Fibroblast of lung (primary cell): ENCODE data around the gene OR52J3.

ENCODE experiments used
- EZH2 ChIP-seq: IDR thresholded peaks from 2 replicates; pipeline ENCODE4 v1.5.1; 2012; ENCODE audit warnings: low read length, control low read depth, mild to moderate bottlenecking; ENCODE audit errors: missing control alignments
- TF ChIP-seq, protein P1 (sequence below), 2 donors: IDR thresholded peaks in 1 of 2; conservative IDR thresholded peaks in 1 of 2; 1 replicate in 1 of 2; 2 replicates in 1 of 2; pipeline ENCODE4 v1.5.1; 2011 to 2012; ENCODE audit warnings: low read length in 2 of 2, control low read depth in 1 of 2, inconsistent platforms in 1 of 2, low read depth in 1 of 2, mild to moderate bottlenecking in 1 of 2

DNA sequence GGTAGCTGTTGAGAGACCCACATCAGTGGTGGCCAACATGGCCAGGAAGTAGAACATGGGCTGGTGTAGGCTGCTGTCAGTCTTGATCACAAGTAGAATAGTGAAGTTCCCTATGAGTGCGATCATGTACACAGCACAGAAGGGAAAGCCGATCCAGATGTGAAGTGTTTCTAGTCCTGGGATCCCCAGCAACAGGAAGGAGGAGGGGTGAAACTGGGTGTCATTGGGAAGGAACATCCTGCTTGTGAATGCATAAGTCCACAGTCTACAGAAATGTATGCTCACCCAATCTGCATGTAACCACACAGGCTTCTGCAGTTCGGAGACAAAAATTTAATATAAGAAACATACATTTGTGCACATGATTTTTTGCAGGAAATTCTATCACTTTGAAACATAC is 13.1 kb downstream of the OR52J3 start, which contains the start of gene OR52E2:
- TF ChIP-seq, protein P1, sequence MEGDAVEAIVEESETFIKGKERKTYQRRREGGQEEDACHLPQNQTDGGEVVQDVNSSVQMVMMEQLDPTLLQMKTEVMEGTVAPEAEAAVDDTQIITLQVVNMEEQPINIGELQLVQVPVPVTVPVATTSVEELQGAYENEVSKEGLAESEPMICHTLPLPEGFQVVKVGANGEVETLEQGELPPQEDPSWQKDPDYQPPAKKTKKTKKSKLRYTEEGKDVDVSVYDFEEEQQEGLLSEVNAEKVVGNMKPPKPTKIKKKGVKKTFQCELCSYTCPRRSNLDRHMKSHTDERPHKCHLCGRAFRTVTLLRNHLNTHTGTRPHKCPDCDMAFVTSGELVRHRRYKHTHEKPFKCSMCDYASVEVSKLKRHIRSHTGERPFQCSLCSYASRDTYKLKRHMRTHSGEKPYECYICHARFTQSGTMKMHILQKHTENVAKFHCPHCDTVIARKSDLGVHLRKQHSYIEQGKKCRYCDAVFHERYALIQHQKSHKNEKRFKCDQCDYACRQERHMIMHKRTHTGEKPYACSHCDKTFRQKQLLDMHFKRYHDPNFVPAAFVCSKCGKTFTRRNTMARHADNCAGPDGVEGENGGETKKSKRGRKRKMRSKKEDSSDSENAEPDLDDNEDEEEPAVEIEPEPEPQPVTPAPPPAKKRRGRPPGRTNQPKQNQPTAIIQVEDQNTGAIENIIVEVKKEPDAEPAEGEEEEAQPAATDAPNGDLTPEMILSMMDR (conservative IDR thresholded peaks at IDR 0.05 in 1 of 2, IDR thresholded peaks at IDR 0.05 in 1 of 2; ENCODE audit: low read depth in 1 of 2, low read length in 2 of 2), result no peak
- TF ChIP-seq EZH2, result no peak
